H1 (cell line): ENCODE results near the gene SEC14L6. TPM values are rescaled to one million over a fixed set of nuclear protein-coding genes. Genes with fewer than 3 reads are reported as not detected.

Experiments used
- CTCF ChIA-PET: fragments of 300-600 bp; sonication (Branson Sonifier 250); formaldehyde crosslinking; loops from one replicate; lab custom pipeline; 2021; ENCODE audit not compliant: partially characterized antibody; lab: Charles Lee
- POLR2A ChIA-PET: fragments of 300-600 bp; sonication (Branson Sonifier 250); formaldehyde crosslinking; loops from one replicate; lab custom pipeline; 2021; ENCODE audit warnings: inconsistent platforms; ENCODE audit not compliant: partially characterized antibody; lab: Charles Lee
- DNase-seq, 2 experiments: peaks; one replicate each; pipeline versions ENCODE4 v3.0.0 to v3.0.0-alpha.2; 2010 to 2022; ENCODE audit warnings: low spot score in 2 of 2, low read depth in 1 of 2, mixed read lengths in 1 of 2
- FAIRE-seq: peaks from 2 replicates; lab custom pipeline; 2011; peaks lifted over from hg19 to GRCh38; lab: Jason Lieb, UNC
- H2AFZ ChIP-seq: 2 replicates; pipeline ENCODE4 v1.8.1; 2012; ENCODE audit warnings: low read length, inconsistent platforms
- H2AK5ac ChIP-seq: 2 replicates; pipeline ENCODE4 v1.6.1; 2013; ENCODE audit warnings: low read depth, low read length
- H2BK120ac ChIP-seq: replicated peaks from 2 replicates; pipeline ENCODE3; 2013; ENCODE audit warnings: low read depth, low read length, inconsistent platforms
- H2BK12ac ChIP-seq: 2 replicates; pipeline ENCODE4 v1.6.1; 2013; ENCODE audit warnings: low read depth, low read length
- H2BK15ac ChIP-seq: 2 replicates; pipeline ENCODE4 v1.6.1; 2013; ENCODE audit warnings: low read length
- H2BK20ac ChIP-seq: 2 replicates; pipeline ENCODE4 v1.6.1; 2013; ENCODE audit warnings: low read length
- H2BK5ac ChIP-seq: 2 replicates; pipeline ENCODE4 v1.6.1; 2013; ENCODE audit warnings: low read depth, low read length
- H3K14ac ChIP-seq: 2 replicates; pipeline ENCODE4 v1.6.1; 2013; ENCODE audit warnings: inconsistent platforms; ENCODE audit not compliant: insufficient read length
- H3K18ac ChIP-seq: 2 replicates; pipeline ENCODE4 v1.6.1; 2013; ENCODE audit warnings: low read length; ENCODE audit errors: extremely low read depth
- H3K23ac ChIP-seq: 2 replicates; pipeline ENCODE4 v1.6.1; 2013; ENCODE audit warnings: inconsistent platforms; ENCODE audit not compliant: insufficient read length
- H3K23me2 ChIP-seq: 2 replicates; pipeline ENCODE4 v1.6.1; 2013; ENCODE audit warnings: low read depth, low read length
- H3K27ac ChIP-seq: 2 replicates; pipeline ENCODE4 v1.6.1; 2011; ENCODE audit warnings: low read depth, low read length, inconsistent platforms
- H3K27me3 ChIP-seq, 4 experiments: replicated peaks in 1 of 4; 1 replicate in 1 of 4; 2 replicates in 3 of 4; pipeline versions ENCODE4 v1.6.1 to v1.8.1; 2011 to 2013; ENCODE audit warnings: low read length in 3 of 4, mild to moderate bottlenecking in 3 of 4, inconsistent platforms in 2 of 4, mixed read lengths in 2 of 4, moderate library complexity in 1 of 4; ENCODE audit not compliant: control insufficient read depth in 3 of 4, insufficient read depth in 3 of 4; ENCODE audit errors: extremely low read depth in 1 of 4
- H3K36me3 ChIP-seq, 4 experiments: 2 replicates each; pipeline versions ENCODE4 v1.6.1 to v1.8.1; 2011 to 2013; ENCODE audit warnings: mild to moderate bottlenecking in 4 of 4, low read length in 3 of 4, moderate library complexity in 2 of 4, control low read depth in 1 of 4, inconsistent platforms in 1 of 4; ENCODE audit not compliant: insufficient read depth in 4 of 4, control insufficient read depth in 2 of 4
- H3K4ac ChIP-seq: replicated peaks from 2 replicates; pipeline ENCODE3; 2013; ENCODE audit warnings: low read length, low read depth, mixed read lengths, inconsistent platforms; ENCODE audit not compliant: insufficient read length
- H3K4me1 ChIP-seq, 4 experiments: replicated peaks in 1 of 4; 1 replicate in 1 of 4; 2 replicates in 3 of 4; pipeline versions ENCODE4 v1.6.1 to v1.8.1; 2011 to 2013; ENCODE audit warnings: low read length in 3 of 4, inconsistent platforms in 2 of 4, mixed read lengths in 1 of 4; ENCODE audit not compliant: insufficient read depth in 4 of 4, control insufficient read depth in 3 of 4
- H3K4me2 ChIP-seq, 2 experiments: 2 replicates each; pipeline versions ENCODE4 v1.6.1 to v1.8.1; 2011 to 2013; ENCODE audit warnings: low read depth in 2 of 2, low read length in 2 of 2, control low read depth in 1 of 2, inconsistent platforms in 1 of 2, mild to moderate bottlenecking in 1 of 2; ENCODE audit not compliant: insufficient read depth in 1 of 2
- H3K4me3 ChIP-seq, 4 experiments: fragments of 200-600, 300-600 bp in 1 of 4; sonication (generic), shearing (Covaris generic), sonication (Bioruptor Twin) in 1 of 4; 2 replicates each; pipeline versions ENCODE4 v1.5.1 to v1.8.1; 2011 to 2016; ENCODE audit warnings: low read length in 4 of 4, low read depth in 3 of 4, control low read depth in 2 of 4, inconsistent platforms in 2 of 4, mild to moderate bottlenecking in 2 of 4, mixed read lengths in 1 of 4, moderate library complexity in 1 of 4; ENCODE audit not compliant: insufficient read depth in 2 of 4; ENCODE audit errors: extremely low read depth in 1 of 4
- H3K56ac ChIP-seq: replicated peaks from 2 replicates; pipeline ENCODE3; 2013; ENCODE audit warnings: low read depth, mild to moderate bottlenecking, mixed read lengths, low read length, inconsistent platforms; ENCODE audit not compliant: insufficient read length
- H3K79me1 ChIP-seq: 2 replicates; pipeline ENCODE4 v1.6.1; 2013; ENCODE audit warnings: low read depth, low read length, control low read depth
- H3K79me2 ChIP-seq, 2 experiments: 2 replicates each; pipeline versions ENCODE4 v1.6.1 to v1.8.1; 2012 to 2013; ENCODE audit warnings: low read length in 2 of 2, mild to moderate bottlenecking in 2 of 2, inconsistent platforms in 1 of 2; ENCODE audit not compliant: insufficient read depth in 2 of 2, control insufficient read depth in 1 of 2
- H3K9ac ChIP-seq, 4 experiments: replicated peaks in 1 of 4; 1 replicate in 1 of 4; 2 replicates in 3 of 4; pipeline versions ENCODE4 v1.6.1 to v1.8.1; 2011 to 2013; ENCODE audit warnings: low read depth in 3 of 4, low read length in 3 of 4, control low read depth in 2 of 4, mild to moderate bottlenecking in 2 of 4, moderate library complexity in 2 of 4, inconsistent platforms in 1 of 4; ENCODE audit errors: extremely low read depth in 1 of 4
- H3K9me3 ChIP-seq, 2 experiments: 2 replicates each; pipeline versions ENCODE4 v1.6.1 to v1.8.1; 2012 to 2013; ENCODE audit warnings: mild to moderate bottlenecking in 2 of 2, moderate library complexity in 2 of 2, control low read depth in 1 of 2, inconsistent platforms in 1 of 2, low read depth in 1 of 2, low read length in 1 of 2, mixed read lengths in 1 of 2; ENCODE audit not compliant: insufficient read depth in 2 of 2
- H4K20me1 ChIP-seq, 2 experiments: replicated peaks in 1 of 2; 2 replicates each; pipeline versions ENCODE3 to v1.8.1; 2011 to 2013; ENCODE audit warnings: inconsistent platforms in 2 of 2, low read length in 2 of 2, mild to moderate bottlenecking in 1 of 2; ENCODE audit not compliant: insufficient read depth in 2 of 2, control insufficient read depth in 1 of 2
- H4K5ac ChIP-seq: 2 replicates; pipeline ENCODE4 v1.6.1; 2013; ENCODE audit warnings: low read length, low read depth, mixed read lengths, inconsistent platforms; ENCODE audit not compliant: insufficient read length
- H4K8ac ChIP-seq: 2 replicates; pipeline ENCODE4 v1.8.0; 2013; ENCODE audit warnings: mild to moderate bottlenecking, moderate library complexity, low read length, inconsistent platforms; ENCODE audit not compliant: insufficient read depth; ENCODE audit errors: extremely low read depth
- H4K91ac ChIP-seq: replicated peaks from 2 replicates; pipeline ENCODE3; 2013; ENCODE audit warnings: low read length, mixed read lengths, inconsistent platforms; ENCODE audit not compliant: insufficient read length
- SRF ChIP-seq: IDR thresholded peaks from 2 replicates; pipeline ENCODE4 v1.6.1; 2011; ENCODE audit warnings: mild to moderate bottlenecking, low read depth, low read length, moderate library complexity
- WGBS, 2 experiments: shearing (Covaris generic) in 1 of 2; methylation state at CpG; one replicate each; pipeline versions ENCODE4 v1.1.6 to v1.1.7; 2013 to 2015; ENCODE audit warnings: low lambda C conversion rate in 2 of 2, mixed read lengths in 2 of 2, inconsistent platforms in 1 of 2, low coverage in 1 of 2, missing lambda C conversion rate in 1 of 2; ENCODE audit not compliant: insufficient replicate concordance in 2 of 2, insufficient coverage in 1 of 2, insufficient read length in 1 of 2; ENCODE audit errors: extremely low coverage in 1 of 2, missing lambda C conversion rate in 1 of 2; 5-methylcytosine and 5-hydroxymethylcytosine counted together
- polyA plus RNA-seq, 7 experiments: library from polyadenylated mRNA; depleted of rRNA in 3 of 7; stranded (reverse) in 5 of 7; unstranded in 2 of 7; fragments of >200 nt in 5 of 7; fragments of 200-250 nt in 2 of 7; gene quantifications; 1 replicate in 5 of 7; 2 replicates in 1 of 7; 4 replicates in 1 of 7; pipeline versions ENCODE4 v1.2.1 to v1.2.3, GENCODE V29; 2011 to 2013; ENCODE audit warnings: missing spikeins in 2 of 7, mixed read lengths in 2 of 7
- total RNA-seq: library from RNA; stranded (reverse); fragmentation: NEBNext Ultra II Directional; extraction: Animal tissue kit (Norgen Biotek cat#: 25700); gene quantifications from 2 replicates; pipeline ENCODE4 v1.2.1, GENCODE V29; 2021

SEC14L6 gene
- total and polyA plus RNA-seq, 2 of the 8 experiments (the other 6 are each of a cell fraction or from before 2014, with no cell fraction given), result 0.63 to 2.1 TPM

DNA sequence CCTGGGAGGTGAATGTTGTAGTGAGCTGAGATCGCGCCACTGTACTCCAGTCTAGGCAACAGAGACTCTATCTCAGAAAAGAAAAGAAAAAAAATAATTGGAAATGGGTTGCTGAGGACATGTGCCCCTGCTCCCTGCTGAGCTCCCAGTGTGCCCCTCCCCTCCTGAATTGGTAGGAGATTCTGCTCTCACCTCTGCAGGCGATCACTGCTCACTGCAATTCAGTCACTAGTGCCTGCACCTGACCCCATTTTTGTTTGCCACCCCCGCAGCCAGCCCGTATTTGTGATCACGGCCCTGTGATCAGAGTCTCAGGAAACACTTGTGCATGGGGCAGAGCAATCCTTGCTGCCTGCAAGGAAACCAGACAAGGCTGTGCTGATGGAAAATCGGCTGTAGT, 58.4 kb downstream of the SEC14L6 start:
- Histone ChIP-seq H3K14ac (no peak overlapping the region), H4K20me1 (no peaks in the 10 kb centered on the region), H3K27ac (no peak overlapping the region), H4K8ac (no peak overlapping the region), H4K5ac (no peak overlapping the region), H3K23ac (no peak overlapping the region), H3K9ac (peak overlapping the region in 1 of 4 experiments; percentile 25; a peak in 1 of 7 replicates), H3K4me1 (no peaks in the 10 kb centered on the region; a peak in 1 of 7 replicates), H3K23me2 (no peaks in the 10 kb centered on the region), H3K9me3 (no peaks in the 10 kb centered on the region), H2BK15ac (no peak overlapping the region), H3K56ac (no peak overlapping the region), H3K79me2 (no peaks in the 10 kb centered on the region), H2BK12ac (no peak overlapping the region), H2BK20ac (no peak overlapping the region), H3K18ac (no peak overlapping the region), H2AK5ac (no peak overlapping the region), H3K4ac (no peak overlapping the region), H3K4me3 (no peak overlapping the region), H3K4me2 (no peak overlapping the region), H2BK5ac (no peak overlapping the region), H2BK120ac (no peak overlapping the region), H3K27me3 (no peaks in the 10 kb centered on the region), H4K91ac (no peak overlapping the region), H2AFZ (0 out of 2 replicates have a peak overlapping the region, but pooled peaks have one; percentile 76), H3K79me1 (no peaks in the 10 kb centered on the region), H3K36me3 (no peaks in the 10 kb centered on the region)
- 77% methylated on average over 7 of the region's 7 CpGs; no CpG with 5 or more reads in 1 of the 2 experiments for WGBS, 2 experiments
- FAIRE-seq (no peak), DNase-seq (no peak)
- CTCF ChIA-PET, result interaction anchor here (0.6 to 1.3 kb wide), 3 partner anchors 26 to 145 kb away, joined by 3 to 5 read pairs (median 3); no protein-coding TSS in a partner anchor
- POLR2A ChIA-PET, result interaction anchor here (1.2 kb wide), 1 partner anchor 62 kb away, joined by 4 read pairs; the partner anchor contains the start of gene MTFP1
- TF ChIP-seq SRF, result no peak
